Liver (tissue), 9 donors: ENCODE measurements around the gene SURF1. TPM values are rescaled to one million over a fixed set of nuclear protein-coding genes. Genes with fewer than 3 reads are reported as not detected.

ENCODE experiments used
- DNase-seq: peaks from one replicate; pipeline ENCODE4 v3.0.0-alpha.2; 2017; ENCODE audit warnings: low spot score
- H3K27ac ChIP-seq, 2 donors: one replicate each; pipeline ENCODE4 v1.7.0; 2013; ENCODE audit warnings: inconsistent platforms in 2 of 2, low read length in 2 of 2, control low read depth in 1 of 2, low read depth in 1 of 2, mild to moderate bottlenecking in 1 of 2
- H3K27me3 ChIP-seq, 4 donors: one replicate each; pipeline versions ENCODE4 v1.6.1 to v1.7.0; 2013; ENCODE audit warnings: low read length in 3 of 4, inconsistent platforms in 1 of 4, mild to moderate bottlenecking in 1 of 4, moderate library complexity in 1 of 4; ENCODE audit not compliant: control insufficient read depth in 4 of 4, insufficient read depth in 4 of 4
- H3K36me3 ChIP-seq, 4 donors: one replicate each; pipeline versions ENCODE4 v1.6.1 to v1.7.0; 2013; ENCODE audit warnings: low read length in 3 of 4, mild to moderate bottlenecking in 3 of 4, low read depth in 1 of 4, moderate library complexity in 1 of 4; ENCODE audit not compliant: control insufficient read depth in 4 of 4, insufficient read depth in 3 of 4
- H3K4me1 ChIP-seq, 4 donors: one replicate each; pipeline versions ENCODE4 v1.6.1 to v1.7.0; 2013; ENCODE audit warnings: low read length in 3 of 4, mild to moderate bottlenecking in 3 of 4, moderate library complexity in 1 of 4; ENCODE audit not compliant: control insufficient read depth in 4 of 4, insufficient read depth in 4 of 4
- H3K4me3 ChIP-seq, 3 donors: one replicate each; pipeline versions ENCODE4 v1.6.1 to v1.7.0; 2013; ENCODE audit warnings: low read length in 3 of 3, control low read depth in 1 of 3, low read depth in 1 of 3, mild to moderate bottlenecking in 1 of 3
- H3K9ac ChIP-seq, 2 donors: one replicate each; pipeline ENCODE4 v1.7.0; 2013; ENCODE audit warnings: low read length in 2 of 2, mild to moderate bottlenecking in 2 of 2, moderate library complexity in 2 of 2, control low read depth in 1 of 2, low read depth in 1 of 2
- H3K9me3 ChIP-seq, 4 donors: one replicate each; pipeline versions ENCODE4 v1.6.1 to v1.7.0; 2013; ENCODE audit warnings: low read length in 3 of 4; ENCODE audit not compliant: control insufficient read depth in 4 of 4
- FOXA1 ChIP-seq: IDR thresholded peaks from 2 replicates; pipeline ENCODE4 v1.6.1; 2016; ENCODE audit warnings: antibody characterized with exemption
- FOXA2 ChIP-seq: IDR thresholded peaks from 2 replicates; pipeline ENCODE4 v1.6.1; 2016; ENCODE audit warnings: antibody characterized with exemption
- GABPA ChIP-seq, 2 donors: IDR thresholded peaks in 1 of 2; conservative IDR thresholded peaks in 1 of 2; 2 replicates each; pipeline ENCODE4 v1.6.1; 2016; ENCODE audit warnings: antibody characterized with exemption in 2 of 2, mild to moderate bottlenecking in 1 of 2, moderate library complexity in 1 of 2
- HNF4A ChIP-seq, 2 donors: conservative IDR thresholded peaks; 2 replicates each; pipeline ENCODE4 v1.6.1; 2016; ENCODE audit warnings: antibody characterized with exemption in 2 of 2, mild to moderate bottlenecking in 2 of 2
- HNF4G ChIP-seq: IDR thresholded peaks from 2 replicates; pipeline ENCODE4 v1.6.1; 2016; ENCODE audit warnings: antibody characterized with exemption
- JUND ChIP-seq, 2 donors: IDR thresholded peaks; 2 replicates each; pipeline ENCODE4 v1.6.1; 2016; ENCODE audit warnings: antibody characterized with exemption in 2 of 2
- NR2F2 ChIP-seq: IDR thresholded peaks from 2 replicates; pipeline ENCODE4 v1.6.1; 2016; ENCODE audit warnings: antibody characterized with exemption
- RAD21 ChIP-seq, 2 donors: IDR thresholded peaks; 2 replicates each; pipeline ENCODE4 v1.6.1; 2016; ENCODE audit warnings: antibody characterized with exemption in 2 of 2, mild to moderate bottlenecking in 2 of 2
- RXRA ChIP-seq, 2 donors: IDR thresholded peaks; 2 replicates each; pipeline ENCODE4 v1.6.1; 2017 to 2018; ENCODE audit warnings: antibody characterized with exemption in 2 of 2, mild to moderate bottlenecking in 1 of 2
- SP1 ChIP-seq: IDR thresholded peaks from 2 replicates; pipeline ENCODE4 v1.6.1; 2018; ENCODE audit warnings: antibody characterized with exemption, mild to moderate bottlenecking
- TAF1 ChIP-seq: conservative IDR thresholded peaks from 2 replicates; pipeline ENCODE4 v1.6.1; 2016; ENCODE audit warnings: antibody characterized with exemption, mild to moderate bottlenecking
- YY1 ChIP-seq: IDR thresholded peaks from 2 replicates; pipeline ENCODE4 v1.6.1; 2016; ENCODE audit warnings: antibody characterized with exemption, mild to moderate bottlenecking
- WGBS: extraction: QIAGEN DNeasy Blood & Tissue Kit; methylation state at CpG from one replicate; pipeline ENCODE4 v1.1.7; 2013; 5-methylcytosine and 5-hydroxymethylcytosine counted together
- polyA plus RNA-seq, 2 donors: library from polyadenylated mRNA; stranded (reverse) in 1 of 2; unstranded in 1 of 2; fragments of 200-250 nt in 1 of 2; fragments of >200 nt in 1 of 2; fragmentation: Nextera tagmentation in 1 of 2; extraction: Ambion mirVana in 1 of 2; gene quantifications; one replicate each; pipeline versions ENCODE4 v1.2.1 to v1.2.3, GENCODE V29; 2013 to 2015
- total RNA-seq, 2 donors: library from RNA; depleted of rRNA; stranded (reverse); fragments of >200 nt; gene quantifications; one replicate each; pipeline ENCODE4 v1.2.3, GENCODE V29; 2014
- TF ChIP-seq, protein P1 (sequence below): fragments of 150-350 bp; IDR thresholded peaks from 2 replicates; pipeline ENCODE4 v1.5.1; 2017; ENCODE audit warnings: improper control_type of control experiment, low read depth, low read length; ENCODE audit not compliant: missing input control
- TF ChIP-seq, protein P2 (sequence below): IDR thresholded peaks from 2 replicates; pipeline ENCODE4 v1.6.1; 2016; ENCODE audit warnings: antibody characterized with exemption
- TF ChIP-seq, protein P3 (sequence below): IDR thresholded peaks from 2 replicates; pipeline ENCODE4 v1.6.1; 2016; ENCODE audit warnings: antibody characterized with exemption
- TF ChIP-seq, protein P4 (sequence below): IDR thresholded peaks from 2 replicates; pipeline ENCODE4 v1.6.1; 2016; ENCODE audit warnings: antibody characterized with exemption, mild to moderate bottlenecking
- TF ChIP-seq, protein P5 (sequence below): IDR thresholded peaks from 2 replicates; pipeline ENCODE4 v1.6.1; 2016; ENCODE audit warnings: antibody characterized with exemption
- donor health status: healthy.
- donor health status: healthy.
- donor health status: healthy.
- donor health status: healthy.
- donor health status: healthy.

Gene SURF1
- total and polyA plus RNA-seq, 4 donors, result 20.7 to 106 (median 50.5) TPM

DNA sequence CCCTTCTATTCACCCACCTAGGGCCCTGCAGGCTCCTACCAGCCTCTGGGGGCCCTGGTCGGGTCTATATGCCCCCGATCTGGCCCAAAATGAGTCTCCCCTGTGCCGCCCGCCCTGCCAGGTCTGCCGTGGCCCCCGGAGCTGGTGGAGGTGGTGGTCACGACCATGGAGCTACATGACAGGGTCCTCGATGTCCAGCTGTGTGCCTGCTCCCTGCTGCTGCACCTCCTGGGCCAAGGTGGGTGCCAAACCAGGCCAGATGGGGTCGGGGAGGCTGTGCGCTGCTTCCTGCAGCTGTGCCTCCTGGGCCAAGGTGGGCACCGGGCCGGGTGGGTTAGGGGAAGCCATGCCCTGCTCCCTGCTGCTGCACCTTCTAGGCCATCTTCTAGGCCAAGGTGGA is 44.0 kb upstream of the SURF1 start (continued):
- TF ChIP-seq, protein P1, sequence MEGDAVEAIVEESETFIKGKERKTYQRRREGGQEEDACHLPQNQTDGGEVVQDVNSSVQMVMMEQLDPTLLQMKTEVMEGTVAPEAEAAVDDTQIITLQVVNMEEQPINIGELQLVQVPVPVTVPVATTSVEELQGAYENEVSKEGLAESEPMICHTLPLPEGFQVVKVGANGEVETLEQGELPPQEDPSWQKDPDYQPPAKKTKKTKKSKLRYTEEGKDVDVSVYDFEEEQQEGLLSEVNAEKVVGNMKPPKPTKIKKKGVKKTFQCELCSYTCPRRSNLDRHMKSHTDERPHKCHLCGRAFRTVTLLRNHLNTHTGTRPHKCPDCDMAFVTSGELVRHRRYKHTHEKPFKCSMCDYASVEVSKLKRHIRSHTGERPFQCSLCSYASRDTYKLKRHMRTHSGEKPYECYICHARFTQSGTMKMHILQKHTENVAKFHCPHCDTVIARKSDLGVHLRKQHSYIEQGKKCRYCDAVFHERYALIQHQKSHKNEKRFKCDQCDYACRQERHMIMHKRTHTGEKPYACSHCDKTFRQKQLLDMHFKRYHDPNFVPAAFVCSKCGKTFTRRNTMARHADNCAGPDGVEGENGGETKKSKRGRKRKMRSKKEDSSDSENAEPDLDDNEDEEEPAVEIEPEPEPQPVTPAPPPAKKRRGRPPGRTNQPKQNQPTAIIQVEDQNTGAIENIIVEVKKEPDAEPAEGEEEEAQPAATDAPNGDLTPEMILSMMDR, result no peak

DNA sequence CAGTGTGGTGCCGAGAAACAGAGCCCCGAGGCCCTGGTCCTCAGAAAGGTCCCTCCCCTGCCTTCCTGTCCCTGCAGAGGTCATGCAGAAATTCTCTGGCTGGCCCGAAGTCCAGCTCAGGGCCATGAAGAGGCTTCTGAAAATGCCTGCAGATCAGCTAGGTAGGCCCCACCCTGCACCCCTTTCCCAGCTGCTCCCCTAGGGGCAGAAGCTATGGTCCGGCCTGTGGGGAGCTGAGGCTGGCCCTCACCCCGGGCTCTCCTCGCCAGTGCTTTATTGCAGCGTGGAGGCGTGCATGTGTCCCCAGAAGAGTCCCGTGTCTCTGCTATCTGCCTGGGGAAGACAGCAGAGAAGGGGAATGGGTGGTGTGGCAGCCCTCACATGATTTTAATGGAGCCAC is 41.6 kb upstream of the SURF1 start:
- H3K27ac ChIP-seq, result no peak overlapping the region
- peaks cover 0 to 7% (median 0%) of the 10 kb centered on the region in 4 donors for H3K27me3 ChIP-seq
- H3K9ac ChIP-seq, result no peak overlapping the region
- no peaks in the 10 kb centered on the region for H3K36me3 ChIP-seq
- H3K4me3 ChIP-seq, result no peak overlapping the region
- no peaks in the 10 kb centered on the region for H3K9me3 ChIP-seq
- no peaks in the 10 kb centered on the region for H3K4me1 ChIP-seq
- 68% methylated on average over 9 of the region's 9 CpGs for WGBS
- no peak for TF ChIP-seq HNF4G
- TF ChIP-seq FOXA1, result no peak
- TF ChIP-seq FOXA2, result no peak
- TF ChIP-seq, protein P2, sequence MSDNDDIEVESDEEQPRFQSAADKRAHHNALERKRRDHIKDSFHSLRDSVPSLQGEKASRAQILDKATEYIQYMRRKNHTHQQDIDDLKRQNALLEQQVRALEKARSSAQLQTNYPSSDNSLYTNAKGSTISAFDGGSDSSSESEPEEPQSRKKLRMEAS, result no peak
- TF ChIP-seq YY1, result no peak
- no peak for TF ChIP-seq NR2F2
- TF ChIP-seq, protein P1, result no peak
- no peak for TF ChIP-seq RAD21 (IDR thresholded peaks at IDR 0.05)
- no peak for TF ChIP-seq RXRA (IDR thresholded peaks at IDR 0.05)
- TF ChIP-seq TAF1, result no peak
- TF ChIP-seq, protein P3, sequence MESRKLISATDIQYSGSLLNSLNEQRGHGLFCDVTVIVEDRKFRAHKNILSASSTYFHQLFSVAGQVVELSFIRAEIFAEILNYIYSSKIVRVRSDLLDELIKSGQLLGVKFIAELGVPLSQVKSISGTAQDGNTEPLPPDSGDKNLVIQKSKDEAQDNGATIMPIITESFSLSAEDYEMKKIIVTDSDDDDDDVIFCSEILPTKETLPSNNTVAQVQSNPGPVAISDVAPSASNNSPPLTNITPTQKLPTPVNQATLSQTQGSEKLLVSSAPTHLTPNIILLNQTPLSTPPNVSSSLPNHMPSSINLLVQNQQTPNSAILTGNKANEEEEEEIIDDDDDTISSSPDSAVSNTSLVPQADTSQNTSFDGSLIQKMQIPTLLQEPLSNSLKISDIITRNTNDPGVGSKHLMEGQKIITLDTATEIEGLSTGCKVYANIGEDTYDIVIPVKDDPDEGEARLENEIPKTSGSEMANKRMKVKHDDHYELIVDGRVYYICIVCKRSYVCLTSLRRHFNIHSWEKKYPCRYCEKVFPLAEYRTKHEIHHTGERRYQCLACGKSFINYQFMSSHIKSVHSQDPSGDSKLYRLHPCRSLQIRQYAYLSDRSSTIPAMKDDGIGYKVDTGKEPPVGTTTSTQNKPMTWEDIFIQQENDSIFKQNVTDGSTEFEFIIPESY, result no peak
- TF ChIP-seq, protein P4, sequence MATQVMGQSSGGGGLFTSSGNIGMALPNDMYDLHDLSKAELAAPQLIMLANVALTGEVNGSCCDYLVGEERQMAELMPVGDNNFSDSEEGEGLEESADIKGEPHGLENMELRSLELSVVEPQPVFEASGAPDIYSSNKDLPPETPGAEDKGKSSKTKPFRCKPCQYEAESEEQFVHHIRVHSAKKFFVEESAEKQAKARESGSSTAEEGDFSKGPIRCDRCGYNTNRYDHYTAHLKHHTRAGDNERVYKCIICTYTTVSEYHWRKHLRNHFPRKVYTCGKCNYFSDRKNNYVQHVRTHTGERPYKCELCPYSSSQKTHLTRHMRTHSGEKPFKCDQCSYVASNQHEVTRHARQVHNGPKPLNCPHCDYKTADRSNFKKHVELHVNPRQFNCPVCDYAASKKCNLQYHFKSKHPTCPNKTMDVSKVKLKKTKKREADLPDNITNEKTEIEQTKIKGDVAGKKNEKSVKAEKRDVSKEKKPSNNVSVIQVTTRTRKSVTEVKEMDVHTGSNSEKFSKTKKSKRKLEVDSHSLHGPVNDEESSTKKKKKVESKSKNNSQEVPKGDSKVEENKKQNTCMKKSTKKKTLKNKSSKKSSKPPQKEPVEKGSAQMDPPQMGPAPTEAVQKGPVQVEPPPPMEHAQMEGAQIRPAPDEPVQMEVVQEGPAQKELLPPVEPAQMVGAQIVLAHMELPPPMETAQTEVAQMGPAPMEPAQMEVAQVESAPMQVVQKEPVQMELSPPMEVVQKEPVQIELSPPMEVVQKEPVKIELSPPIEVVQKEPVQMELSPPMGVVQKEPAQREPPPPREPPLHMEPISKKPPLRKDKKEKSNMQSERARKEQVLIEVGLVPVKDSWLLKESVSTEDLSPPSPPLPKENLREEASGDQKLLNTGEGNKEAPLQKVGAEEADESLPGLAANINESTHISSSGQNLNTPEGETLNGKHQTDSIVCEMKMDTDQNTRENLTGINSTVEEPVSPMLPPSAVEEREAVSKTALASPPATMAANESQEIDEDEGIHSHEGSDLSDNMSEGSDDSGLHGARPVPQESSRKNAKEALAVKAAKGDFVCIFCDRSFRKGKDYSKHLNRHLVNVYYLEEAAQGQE, result no peak
- TF ChIP-seq, protein P5, sequence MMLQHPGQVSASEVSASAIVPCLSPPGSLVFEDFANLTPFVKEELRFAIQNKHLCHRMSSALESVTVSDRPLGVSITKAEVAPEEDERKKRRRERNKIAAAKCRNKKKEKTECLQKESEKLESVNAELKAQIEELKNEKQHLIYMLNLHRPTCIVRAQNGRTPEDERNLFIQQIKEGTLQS, result no peak
- TF ChIP-seq SP1, result no peak
- no peak for TF ChIP-seq GABPA (IDR thresholded peaks at IDR 0.05 in 1 of 2, conservative IDR thresholded peaks at IDR 0.05 in 1 of 2)
- no peak for TF ChIP-seq JUND (IDR thresholded peaks at IDR 0.05)
- no peak for TF ChIP-seq HNF4A (conservative IDR thresholded peaks at IDR 0.05)
- no peak for DNase-seq
